Measurements from ENCODE around the gene DNM1L. TPM values are rescaled to one million over a fixed set of nuclear protein-coding genes. Genes with fewer than 3 reads are reported as not detected.

DNM1L gene
- total RNA-seq, 1 experiment from 2014 or later, result 112 TPM

DNA sequence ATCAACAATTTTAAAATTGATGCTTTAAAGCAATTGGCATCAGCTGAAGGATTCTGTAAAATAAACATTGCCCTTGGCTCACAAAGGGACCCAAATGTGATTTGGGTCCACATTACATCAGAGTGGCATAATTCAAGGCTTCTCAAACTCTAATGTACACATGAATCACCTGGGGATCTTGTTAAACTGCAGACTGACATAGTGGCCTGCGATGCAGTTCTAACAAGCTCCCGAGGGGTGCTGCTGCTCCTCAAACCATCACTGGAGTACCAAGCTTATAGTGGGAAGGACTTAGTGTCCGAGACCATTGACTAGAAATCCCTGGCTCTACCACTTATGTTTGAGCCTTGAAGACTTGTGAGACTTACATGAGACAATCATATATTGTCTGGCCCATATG, 31.8 kb upstream of the DNM1L start:
- Histone ChIP-seq H3K4me1 (replicated peaks; ENCODE audit: insufficient read depth) (peaks cover 15% of the 10 kb centered on the region), H3K9me2 (ENCODE audit: insufficient read depth) (no peaks in the 10 kb centered on the region), H3K36me3 (ENCODE audit: low read depth) (0 out of 2 replicates have a peak, but pooled peaks cover 6% of the 10 kb centered on the region), H4K20me1 (ENCODE audit: insufficient read depth) (no peaks in the 10 kb centered on the region), H3F3A (ENCODE audit: insufficient read depth, low read depth) (peaks cover 10% of the 10 kb centered on the region), H3K79me2 (ENCODE audit: low read depth) (no peaks in the 10 kb centered on the region), H3K27me3 (ENCODE audit: insufficient read depth, low read depth) (no peaks in the 10 kb centered on the region), H3K9me3 (ENCODE audit: insufficient read depth, low read depth) (no peaks in the 10 kb centered on the region), H3K27ac (no peak overlapping the region), H2AFZ (no peak overlapping the region), H3K4me3 (no peak overlapping the region), H3K4me2 (no peak overlapping the region)
- ChIA-PET CTCF (no interaction called here), POLR2A (ENCODE audit: unreplicated experiment) (no interaction called here)
- TF ChIP-seq, protein P1, sequence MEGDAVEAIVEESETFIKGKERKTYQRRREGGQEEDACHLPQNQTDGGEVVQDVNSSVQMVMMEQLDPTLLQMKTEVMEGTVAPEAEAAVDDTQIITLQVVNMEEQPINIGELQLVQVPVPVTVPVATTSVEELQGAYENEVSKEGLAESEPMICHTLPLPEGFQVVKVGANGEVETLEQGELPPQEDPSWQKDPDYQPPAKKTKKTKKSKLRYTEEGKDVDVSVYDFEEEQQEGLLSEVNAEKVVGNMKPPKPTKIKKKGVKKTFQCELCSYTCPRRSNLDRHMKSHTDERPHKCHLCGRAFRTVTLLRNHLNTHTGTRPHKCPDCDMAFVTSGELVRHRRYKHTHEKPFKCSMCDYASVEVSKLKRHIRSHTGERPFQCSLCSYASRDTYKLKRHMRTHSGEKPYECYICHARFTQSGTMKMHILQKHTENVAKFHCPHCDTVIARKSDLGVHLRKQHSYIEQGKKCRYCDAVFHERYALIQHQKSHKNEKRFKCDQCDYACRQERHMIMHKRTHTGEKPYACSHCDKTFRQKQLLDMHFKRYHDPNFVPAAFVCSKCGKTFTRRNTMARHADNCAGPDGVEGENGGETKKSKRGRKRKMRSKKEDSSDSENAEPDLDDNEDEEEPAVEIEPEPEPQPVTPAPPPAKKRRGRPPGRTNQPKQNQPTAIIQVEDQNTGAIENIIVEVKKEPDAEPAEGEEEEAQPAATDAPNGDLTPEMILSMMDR (conservative IDR thresholded peaks at IDR 0.05), result no peak
- no peak for TF ChIP-seq EZH2 (IDR thresholded peaks at IDR 0.05; ENCODE audit: low read depth)
- DNase-seq, result no peak
- BruUV-seq (replicated peaks), result no TSS peak
- intact Hi-C loops (cut with micrococcal nuclease; ENCODE audit: unreplicated experiment), result no loop called here

DNA sequence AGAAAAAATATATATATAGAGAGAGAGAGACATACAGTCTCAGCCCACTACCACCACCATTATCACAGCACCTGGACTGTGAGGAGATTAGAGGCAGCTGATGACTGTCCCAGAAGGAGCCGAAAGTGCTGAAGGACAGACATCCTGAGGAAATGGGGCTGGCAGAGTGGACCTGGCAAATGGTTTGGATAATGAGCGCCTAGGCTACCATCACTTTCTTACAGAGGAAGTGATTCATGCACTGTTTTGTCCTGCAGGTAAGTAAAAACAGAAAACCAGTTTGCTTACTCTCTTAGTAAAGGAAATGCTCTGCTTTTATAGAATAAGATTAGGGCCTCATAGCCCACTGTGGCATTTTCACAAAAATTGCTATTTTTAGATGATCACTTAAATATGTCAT, 28.6 kb upstream of the DNM1L start:
- H3K27me3 ChIP-seq (ENCODE audit: insufficient read depth, low read depth), result no peaks in the 10 kb centered on the region
- ChIA-PET CTCF (interaction anchor here (0.5 to 0.7 kb wide), 2 partner anchors 23 to 610 kb away, joined by 4 to 6 read pairs; no protein-coding TSS in a partner anchor), POLR2A (ENCODE audit: unreplicated experiment) (interaction anchor here (0.9 kb wide), 1 partner anchor 16 kb away, joined by 8 read pairs; no protein-coding TSS in a partner anchor)
- no peaks in the 10 kb centered on the region for H3K9me3 ChIP-seq (ENCODE audit: insufficient read depth, low read depth)
- peak overlapping the region; percentile 32; the same call in 1 of the 2 replicates for H3K4me2 ChIP-seq
- no peaks in the 10 kb centered on the region for H3K79me2 ChIP-seq (ENCODE audit: low read depth)
- intact Hi-C loops (cut with micrococcal nuclease; ENCODE audit: unreplicated experiment), result no loop called here
- no peak overlapping the region for H3K4me3 ChIP-seq
- H3K36me3 ChIP-seq (ENCODE audit: low read depth), result no peaks in the 10 kb centered on the region
- TF ChIP-seq, protein P1 (conservative IDR thresholded peaks at IDR 0.05), result no peak
- TF ChIP-seq EZH2 (IDR thresholded peaks at IDR 0.05; ENCODE audit: low read depth), result no peak
- H3K9me2 ChIP-seq (ENCODE audit: insufficient read depth), result no peaks in the 10 kb centered on the region
- peak; percentile 28 to 67 for DNase-seq
- no peak overlapping the region for H2AFZ ChIP-seq
- H3K27ac ChIP-seq, result peak overlapping the region; percentile 51
- peaks cover 15% of the 10 kb centered on the region for H3K4me1 ChIP-seq (replicated peaks; ENCODE audit: insufficient read depth)
- no peaks in the 10 kb centered on the region for H4K20me1 ChIP-seq (ENCODE audit: insufficient read depth)
- BruUV-seq (replicated peaks), result no TSS peak
- H3F3A ChIP-seq (ENCODE audit: insufficient read depth, low read depth), result peaks cover 10% of the 10 kb centered on the region; the same call in 1 of the 2 replicates

DNA sequence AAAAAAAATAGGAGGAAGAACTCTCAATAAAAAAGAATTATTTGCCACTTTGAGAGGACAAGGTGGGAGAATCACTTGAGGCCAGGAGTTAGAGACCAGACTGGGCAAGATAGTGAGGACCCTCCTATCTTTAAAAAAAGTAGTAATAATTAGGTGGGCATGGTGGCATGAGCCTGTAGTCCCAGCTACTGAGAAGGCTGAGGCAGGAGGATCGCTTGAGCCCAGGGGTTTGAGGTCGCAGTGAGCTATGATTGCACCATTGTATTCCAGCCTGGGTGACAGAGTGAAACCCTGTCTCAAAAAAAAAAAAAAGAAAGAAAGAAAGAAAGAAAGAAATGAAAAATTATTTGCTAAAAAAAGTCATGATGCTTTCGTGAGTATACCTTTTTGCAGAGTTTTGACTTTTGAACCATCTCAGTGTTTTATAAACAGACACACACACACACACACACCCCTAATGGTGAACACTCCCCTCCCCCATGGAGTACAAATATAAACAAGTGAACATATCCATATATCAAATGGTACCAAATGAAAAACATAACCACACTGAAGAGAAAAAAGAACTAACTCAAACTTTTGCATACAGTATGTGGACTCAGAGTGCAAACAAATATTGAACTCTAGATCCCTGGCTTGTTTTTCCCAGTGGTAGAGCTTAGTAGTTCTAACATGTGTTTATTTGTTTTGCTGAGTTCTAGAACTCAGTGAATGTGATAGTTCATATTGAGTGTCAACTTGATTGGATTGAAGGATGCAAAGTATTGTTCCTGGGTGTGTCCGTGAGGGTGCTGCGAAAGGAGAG, 27.7 kb upstream of the DNM1L start:
- H3K4me2 ChIP-seq, result peak overlapping the region; percentile 32; the same call in 1 of the 2 replicates
- H3K9me2 ChIP-seq (ENCODE audit: insufficient read depth), result no peaks in the 10 kb centered on the region
- ChIA-PET CTCF (no interaction called here), POLR2A (ENCODE audit: unreplicated experiment) (interaction anchor here (0.9 kb wide), 1 partner anchor 17 kb away, joined by 8 read pairs; no protein-coding TSS in a partner anchor)
- no TSS peak for BruUV-seq (replicated peaks)
- H3K4me3 ChIP-seq, result no peak overlapping the region
- H3K36me3 ChIP-seq (ENCODE audit: low read depth), result no peaks in the 10 kb centered on the region
- H3K27me3 ChIP-seq (ENCODE audit: insufficient read depth, low read depth), result no peaks in the 10 kb centered on the region
- no peaks in the 10 kb centered on the region for H3K79me2 ChIP-seq (ENCODE audit: low read depth)
- intact Hi-C loops (cut with micrococcal nuclease; ENCODE audit: unreplicated experiment), result no loop called here
- no peaks in the 10 kb centered on the region for H4K20me1 ChIP-seq (ENCODE audit: insufficient read depth)
- peaks cover 10% of the 10 kb centered on the region; the same call in 1 of the 2 replicates for H3F3A ChIP-seq (ENCODE audit: insufficient read depth, low read depth)
- H3K9me3 ChIP-seq (ENCODE audit: insufficient read depth, low read depth), result no peaks in the 10 kb centered on the region
- no peak for DNase-seq
- H3K4me1 ChIP-seq (replicated peaks; ENCODE audit: insufficient read depth), result peaks cover 15% of the 10 kb centered on the region
- peak overlapping the region; percentile 51 for H3K27ac ChIP-seq
- TF ChIP-seq, protein P1 (conservative IDR thresholded peaks at IDR 0.05), result no peak
- no peak for TF ChIP-seq EZH2 (IDR thresholded peaks at IDR 0.05; ENCODE audit: low read depth)
- H2AFZ ChIP-seq, result no peak overlapping the region

All from PC-9 (cell line).